Hematopoietic multipotent progenitor cell treated with erythropoietin and hydrocortisone succinate and interleukin-3 and kit ligand, for 15 days (in vitro differentiated cells): ENCODE results near the gene CNTNAP2.

ENCODE experiments used
- DNase-seq: peaks from one replicate; pipeline ENCODE4 v3.0.0-alpha.2; 2015; ENCODE audit warnings: low spot score

CNTNAP2 gene

GRCh38 chr7:147136352-147136751 is 1019.8 kb downstream of the CNTNAP2 start:
- no peak for DNase-seq

GRCh38 chr7:147145194-147145593 is 1028.6 kb downstream of the CNTNAP2 start:
- DNase-seq = no peak

- DNase-seq = no peak
These were observed 1029.6 kb downstream of the CNTNAP2 start for GRCh38 chr7:147146169-147146568.

GRCh38 chr7:147151661-147152060 is 1035.1 kb downstream of the CNTNAP2 start:
- no peak for DNase-seq

- DNase-seq = no peak
These were observed 1037.0 kb downstream of the CNTNAP2 start for GRCh38 chr7:147153571-147153970.

GRCh38 chr7:147161405-147161804 is 1044.8 kb downstream of the CNTNAP2 start:
- no peak for DNase-seq

- DNase-seq = no peak
These were observed 1053.9 kb downstream of the CNTNAP2 start for GRCh38 chr7:147170341-147171012.

- DNase-seq = no peak
These were observed 1054.4 kb downstream of the CNTNAP2 start for GRCh38 chr7:147171013-147171391.

- DNase-seq = no peak
These were observed 1057.3 kb downstream of the CNTNAP2 start for GRCh38 chr7:147173883-147174282.

GRCh38 chr7:147182874-147183273 is 1066.3 kb downstream of the CNTNAP2 start:
- DNase-seq = no peak

GRCh38 chr7:147183276-147183675 is 1066.7 kb downstream of the CNTNAP2 start:
- no peak for DNase-seq

- DNase-seq = no peak
These were observed 1071.9 kb downstream of the CNTNAP2 start for GRCh38 chr7:147188467-147188866.

- DNase-seq = no peak
These were observed 1076.9 kb downstream of the CNTNAP2 start for GRCh38 chr7:147193476-147193875.

GRCh38 chr7:147196481-147196880 is 1079.9 kb downstream of the CNTNAP2 start:
- DNase-seq = no peak

- DNase-seq = no peak
These were observed 1080.4 kb downstream of the CNTNAP2 start for GRCh38 chr7:147197006-147197405.

- no peak for DNase-seq
These were observed 1083.3 kb downstream of the CNTNAP2 start for GRCh38 chr7:147199868-147200267.

- no peak for DNase-seq
These were observed 1091.4 kb downstream of the CNTNAP2 start for GRCh38 chr7:147207988-147208387.

GRCh38 chr7:147231275-147231674 is 1114.7 kb downstream of the CNTNAP2 start:
- DNase-seq = no peak

- DNase-seq = no peak
These were observed 1119.2 kb downstream of the CNTNAP2 start for GRCh38 chr7:147235645-147236382.

- DNase-seq = no peak
These were observed 1123.9 kb downstream of the CNTNAP2 start for GRCh38 chr7:147240468-147240867.

- peak; percentile 4 for DNase-seq
These were observed 1128.7 kb downstream of the CNTNAP2 start for GRCh38 chr7:147245274-147245673.

GRCh38 chr7:147249956-147250355 is 1133.4 kb downstream of the CNTNAP2 start:
- DNase-seq = no peak

GRCh38 chr7:147251751-147252325 is 1135.2 kb downstream of the CNTNAP2 start:
- DNase-seq = no peak
